Neural progenitor cell (in vitro differentiated cells): ENCODE measurements around the gene TMEM145. TPM values are rescaled to one million over a fixed set of nuclear protein-coding genes. Genes with fewer than 3 reads are reported as not detected.

Experiments
- DNase-seq: peaks from one replicate; pipeline ENCODE4 v3.0.0-alpha.2; 2016; ENCODE audit warnings: low spot score
- H2AFZ ChIP-seq: fragments of 200-600 bp; sonication (generic); replicated peaks from 2 replicates; pipeline ENCODE4 v1.6.1; 2016; ENCODE audit warnings: antibody characterized with exemption
- H3F3A ChIP-seq: fragments of 200-600 bp; sonication (generic); 2 replicates; pipeline ENCODE4 v1.6.1; 2016; ENCODE audit warnings: antibody characterized with exemption, low read depth
- H3K27ac ChIP-seq: fragments of 200-600 bp; sonication (generic); 2 replicates; pipeline ENCODE4 v1.5.1; 2016; ENCODE audit warnings: mild to moderate bottlenecking
- H3K27me3 ChIP-seq: fragments of 200-600 bp; sonication (generic); 2 replicates; pipeline ENCODE4 v1.6.1; 2016; ENCODE audit warnings: mild to moderate bottlenecking, moderate library complexity
- H3K36me3 ChIP-seq: fragments of 200-600 bp; sonication (generic); 2 replicates; pipeline ENCODE4 v1.5.1; 2016
- H3K4me1 ChIP-seq: fragments of 200-600 bp; sonication (generic); 2 replicates; pipeline ENCODE4 v1.6.1; 2016; ENCODE audit warnings: mixed run types
- H3K4me2 ChIP-seq: fragments of 200-600 bp; sonication (generic); 2 replicates; pipeline ENCODE4 v1.6.1; 2016
- H3K4me3 ChIP-seq: fragments of 200-600 bp; sonication (generic); 2 replicates; pipeline ENCODE4 v1.5.1; 2016
- H3K79me2 ChIP-seq: fragments of 200-600 bp; sonication (generic); 2 replicates; pipeline ENCODE4 v1.6.1; 2016; ENCODE audit warnings: low read depth
- H3K9ac ChIP-seq: fragments of 200-600 bp; sonication (generic); 2 replicates; pipeline ENCODE4 v1.6.1; 2016
- H3K9me3 ChIP-seq: fragments of 200-600 bp; sonication (generic); 2 replicates; pipeline ENCODE4 v1.5.1; 2016; ENCODE audit warnings: low read depth
- H4K20me1 ChIP-seq: fragments of 200-600 bp; sonication (generic); 2 replicates; pipeline ENCODE4 v1.6.1; 2016; ENCODE audit warnings: low read depth
- H3K27ac Mint-ChIP-seq: 3 replicates; pipeline ENCODE4 v1.8.0; 2021; ENCODE audit warnings: mixed read lengths
- H3K27me3 Mint-ChIP-seq: 2 replicates; pipeline ENCODE4 v1.8.0; 2022; ENCODE audit warnings: low read depth, mild to moderate bottlenecking, inconsistent platforms, moderate library complexity, mixed read lengths; ENCODE audit not compliant: insufficient read depth
- H3K36me3 Mint-ChIP-seq: 3 replicates; pipeline ENCODE4 v1.8.0; 2021; ENCODE audit warnings: mixed read lengths
- H3K4me1 Mint-ChIP-seq: 3 replicates; pipeline ENCODE4 v1.8.0; 2021; ENCODE audit warnings: mixed read lengths
- H3K4me3 Mint-ChIP-seq: 3 replicates; pipeline ENCODE4 v1.8.0; 2021; ENCODE audit warnings: mild to moderate bottlenecking, moderate library complexity, mixed read lengths
- H3K9me3 Mint-ChIP-seq: 3 replicates; pipeline ENCODE4 v1.8.0; 2020; ENCODE audit warnings: mixed read lengths
- CTCF ChIP-seq: fragments of 200-600 bp; sonication (generic); IDR thresholded peaks from 2 replicates; pipeline ENCODE4 v1.5.1; 2017; ENCODE audit warnings: antibody characterized with exemption, mild to moderate bottlenecking
- EZH2 ChIP-seq: fragments of 200-600 bp; sonication (generic); IDR thresholded peaks from 2 replicates; pipeline ENCODE4 v1.6.1; 2017; ENCODE audit warnings: antibody characterized with exemption, mild to moderate bottlenecking, moderate library complexity
- EZH2phosphoT487 ChIP-seq: fragments of 200-600 bp; sonication (generic); IDR thresholded peaks from 2 replicates; pipeline ENCODE4 v1.6.1; 2017; ENCODE audit warnings: antibody characterized with exemption
- total RNA-seq: library from RNA; depleted of rRNA; stranded (reverse); fragments of >200 nt; gene quantifications from 2 replicates; pipeline ENCODE4 v1.2.3, GENCODE V29; 2015; ENCODE audit warnings: low replicate concordance

TMEM145 gene
- total RNA-seq, 1 donor from 2014 or later = 6.6 TPM

GRCh38 chr19:42317535-42317934 lies 4.4 kb downstream of the TMEM145 start:
- Histone ChIP-seq H4K20me1 (peaks cover 8% of the 10 kb centered on the region), H3K79me2 (no peaks in the 10 kb centered on the region), H3K27ac (no peak overlapping the region), H3K9ac (no peak overlapping the region), H3K4me1 (no peaks in the 10 kb centered on the region), H2AFZ (no peak overlapping the region), H3K4me3 (no peak overlapping the region), H3K4me2 (no peak overlapping the region), H3K27me3 (peaks cover 76% of the 10 kb centered on the region), H3F3A (peaks cover 8% of the 10 kb centered on the region), H3K9me3 (no peaks in the 10 kb centered on the region), H3K36me3 (no peaks in the 10 kb centered on the region)
- Mint-ChIP-seq H3K4me1 (peaks cover 7% of the 10 kb centered on the region), H3K27me3 (peaks cover 30% of the 10 kb centered on the region), H3K4me3 (no peak overlapping the region), H3K36me3 (no peaks in the 10 kb centered on the region), H3K27ac (peak overlapping the region; percentile 44), H3K9me3 (no peaks in the 10 kb centered on the region)
- no peak for DNase-seq
- TF ChIP-seq EZH2 = no peak
- no peak for TF ChIP-seq EZH2phosphoT487
- TF ChIP-seq CTCF = no peak

DNA sequence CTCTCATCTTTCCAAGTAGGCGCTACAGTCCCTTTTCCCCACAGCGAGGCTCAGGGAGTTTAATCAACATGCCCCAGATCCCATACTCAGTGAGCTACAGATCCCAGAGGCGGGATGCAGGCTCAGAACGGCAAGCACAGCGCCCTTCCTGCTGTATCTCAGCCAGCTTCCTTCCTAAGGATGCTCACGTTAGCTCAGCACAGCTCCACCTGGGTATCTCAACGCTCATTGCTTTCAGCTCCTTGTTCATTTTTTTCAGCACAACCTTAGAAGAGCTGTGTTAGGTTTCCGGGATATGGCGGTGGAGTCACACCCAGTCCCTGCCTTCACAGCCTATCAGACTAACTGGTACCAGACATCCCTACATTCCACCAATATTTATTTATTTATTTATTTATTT lies 9.2 kb downstream of the TMEM145 start:
- TF ChIP-seq EZH2phosphoT487 (no peak), CTCF (no peak), EZH2 (no peak)
- Histone ChIP-seq H4K20me1 (peaks cover 14% of the 10 kb centered on the region), H3K27ac (no peak overlapping the region), H3K9me3 (no peaks in the 10 kb centered on the region), H3K4me3 (no peak overlapping the region), H3K27me3 (peaks cover 58% of the 10 kb centered on the region), H3K36me3 (no peaks in the 10 kb centered on the region), H3K9ac (no peak overlapping the region), H3K4me1 (peaks cover 7% of the 10 kb centered on the region), H2AFZ (no peak overlapping the region), H3K4me2 (no peak overlapping the region), H3F3A (peaks cover 16% of the 10 kb centered on the region), H3K79me2 (peaks cover 17% of the 10 kb centered on the region)
- Mint-ChIP-seq H3K36me3 (peaks cover 2% of the 10 kb centered on the region), H3K27ac (no peak overlapping the region), H3K4me3 (no peak overlapping the region), H3K9me3 (peaks cover 2% of the 10 kb centered on the region), H3K27me3 (peaks cover 35% of the 10 kb centered on the region), H3K4me1 (peaks cover 21% of the 10 kb centered on the region)
- DNase-seq = no peak

DNA sequence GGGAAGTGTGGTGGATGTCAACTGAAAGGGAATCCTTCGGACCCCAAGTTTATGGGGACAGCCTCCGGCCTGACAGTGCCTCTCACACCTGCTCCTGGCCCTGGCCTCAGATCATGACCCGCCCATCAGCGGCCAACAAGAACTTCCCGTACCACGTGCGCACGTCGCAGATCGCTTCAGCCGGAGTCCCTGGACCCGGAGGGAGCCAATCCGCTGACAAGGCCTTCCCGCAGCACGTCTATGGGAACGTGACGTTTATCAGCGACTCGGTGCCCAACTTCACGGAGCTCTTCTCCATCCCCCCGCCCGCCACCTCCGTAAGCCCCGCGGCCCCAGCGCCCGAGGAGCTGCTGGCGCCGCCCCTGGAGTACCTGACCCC lies 10.4 kb downstream of the TMEM145 start:
- H3K27me3 ChIP-seq = peaks cover 58% of the 10 kb centered on the region
- peak overlapping the region; percentile 68 for H3K4me2 ChIP-seq
- peak; percentile 64 for DNase-seq

More for the DNA sequence above, 10.4 kb downstream of the TMEM145 start:
- H3K27ac ChIP-seq = no peak overlapping the region
- peak overlapping the region; percentile 41 for H3K4me3 ChIP-seq
- Mint-ChIP-seq H3K4me3 (peak overlapping the region; percentile 71), H3K9me3 (peaks cover 2% of the 10 kb centered on the region), H3K4me1 (peaks cover 30% of the 10 kb centered on the region), H3K36me3 (peaks cover 2% of the 10 kb centered on the region), H3K27me3 (peaks cover 35% of the 10 kb centered on the region), H3K27ac (no peak overlapping the region)
- no peaks in the 10 kb centered on the region for H3K36me3 ChIP-seq
- H3F3A ChIP-seq = peaks cover 16% of the 10 kb centered on the region
- H3K79me2 ChIP-seq = peaks cover 23% of the 10 kb centered on the region
- peak overlapping the region; percentile 19 for H2AFZ ChIP-seq
- H3K9ac ChIP-seq = no peak overlapping the region
- TF ChIP-seq EZH2 = no peak
- no peak for TF ChIP-seq EZH2phosphoT487
- TF ChIP-seq CTCF = no peak
- peaks cover 17% of the 10 kb centered on the region for H4K20me1 ChIP-seq
- H3K9me3 ChIP-seq = no peaks in the 10 kb centered on the region
- H3K4me1 ChIP-seq = peaks cover 7% of the 10 kb centered on the region
